ENCODE measurements around the gene CTSO. TPM values are rescaled to one million over a fixed set of nuclear protein-coding genes. Genes with fewer than 3 reads are reported as not detected.

Gene CTSO
- total RNA-seq, 1 experiment from 2014 or later, result 7.3 TPM

Other genes with a start within 250 kb of the CTSO start
- gene GUCY1B1, start 194.8 kb downstream of the CTSO start, total RNA-seq (2022), result 19.3 TPM in 2 replicates
- gene ASIC5, start 87.6 kb downstream of the CTSO start, total RNA-seq (2022), result not detected in 2 replicates
- not detected in 2 replicates for gene TDO2, start 50.2 kb downstream of the CTSO start, total RNA-seq (2022)

Measured in Calu3 (cell line).